Stimulated activated CD4-positive, alpha-beta T cell treated with anti-CD3 and anti-CD28 coated beads, TNF-alpha, amount 100 ng/mL, for 48 hours (primary cell): ENCODE measurements around the gene ZNF473.

Experiments
- DNase-seq, 3 donors: peaks; one replicate each; pipeline ENCODE4 v3.0.0-alpha.2; 2020; ENCODE audit warnings: low read depth in 3 of 3

ZNF473 gene

GRCh38 chr19:50025794-50026549 is at the start of gene ZNF473:
Gene ZNF473 (plus strand): TSS chr19:50026005. CDS start chr19:50031083, 5,078 bp downstream.
- peak; percentile 76 to 85 (median 84) for DNase-seq

- no peak for DNase-seq
These were observed 49.3 kb upstream of the ZNF473 start for GRCh38 chr19:49976496-49976895.

GRCh38 chr19:49977076-49977475 is 48.7 kb upstream of the ZNF473 start:
- DNase-seq = no peak

GRCh38 chr19:49977881-49978280 is 47.9 kb upstream of the ZNF473 start:
- DNase-seq = no peak

- no peak for DNase-seq
These were observed 47.5 kb upstream of the ZNF473 start for GRCh38 chr19:49978324-49978723.

- no peak for DNase-seq
These were observed 43.9 kb upstream of the ZNF473 start for GRCh38 chr19:49981603-49982593.

- DNase-seq = peak; percentile 61 to 81 (median 70)
These were observed 42.1 kb upstream of the ZNF473 start for GRCh38 chr19:49983645-49984229.

- DNase-seq = no peak
These were observed 41.3 kb upstream of the ZNF473 start for GRCh38 chr19:49984491-49984890.

GRCh38 chr19:49985871-49986270 is 39.9 kb upstream of the ZNF473 start:
- DNase-seq = no peak

- no peak for DNase-seq
These were observed 39.5 kb upstream of the ZNF473 start for GRCh38 chr19:49986354-49986753.

- peak; percentile 61 to 77 (median 67) for DNase-seq
These were observed 38.6 kb upstream of the ZNF473 start for GRCh38 chr19:49987159-49987698.

GRCh38 chr19:49988007-49988406 is 37.8 kb upstream of the ZNF473 start:
- no peak for DNase-seq

GRCh38 chr19:49988433-49988832 is 37.4 kb upstream of the ZNF473 start:
- DNase-seq = peak in 2 of 3 donors; percentile 11 to 19

- DNase-seq = no peak
These were observed 28.1 kb upstream of the ZNF473 start for GRCh38 chr19:49997709-49998108.

GRCh38 chr19:49999371-50000010 is 26.3 kb upstream of the ZNF473 start:
- DNase-seq = no peak

- no peak for DNase-seq
These were observed 25.6 kb upstream of the ZNF473 start for GRCh38 chr19:50000038-50000840.

- DNase-seq = no peak
These were observed 24.8 kb upstream of the ZNF473 start for GRCh38 chr19:50000841-50001557.

- DNase-seq = no peak
These were observed 24.0 kb upstream of the ZNF473 start for GRCh38 chr19:50001775-50002174.

GRCh38 chr19:50002386-50002960 is 23.3 kb upstream of the ZNF473 start:
- no peak for DNase-seq
